Body of pancreas (tissue), 4 donors: ENCODE data around the gene LTBP3. TPM values are rescaled to one million over a fixed set of nuclear protein-coding genes. Genes with fewer than 3 reads are reported as not detected.

Experiments
- ATAC-seq: fragments of 150-250 bp; one replicate; pipeline ENCODE4 v1.9.1; 2016
- DNase-seq, 4 donors: peaks; one replicate each; pipeline ENCODE4 v3.0.0-alpha.2; 2019
- H3K27ac ChIP-seq, 4 donors: fragments of 200-600 bp; sonication (generic); 1 replicate in 3 of 4; 2 replicates in 1 of 4; pipeline versions ENCODE4 v1.5.1 to v1.6.1; 2016 to 2019; ENCODE audit warnings: mild to moderate bottlenecking in 1 of 4, mixed read lengths in 1 of 4, moderate library complexity in 1 of 4
- H3K27me3 ChIP-seq, 2 donors: fragments of 200-600 bp; sonication (generic); one replicate each; pipeline ENCODE4 v1.6.0; 2016; ENCODE audit warnings: mild to moderate bottlenecking in 1 of 2
- H3K36me3 ChIP-seq, 2 donors: fragments of 200-600 bp; sonication (generic); replicated peaks in 1 of 2; 2 replicates each; pipeline ENCODE4 v1.5.1; 2016; ENCODE audit warnings: low read depth in 2 of 2; ENCODE audit not compliant: insufficient read depth in 1 of 2
- H3K4me1 ChIP-seq: fragments of 200-600 bp; sonication (generic); one replicate; pipeline ENCODE4 v1.6.0; 2016
- H3K4me3 ChIP-seq, 2 donors: fragments of 200-600 bp; sonication (generic); 1 replicate in 1 of 2; 2 replicates in 1 of 2; pipeline ENCODE4 v1.5.1; 2016 to 2019
- H3K9me3 ChIP-seq, 3 donors: fragments of 200-600 bp; sonication (generic); 1 replicate in 2 of 3; 2 replicates in 1 of 3; pipeline ENCODE4 v1.5.1; 2016
- POLR2A ChIP-seq, 3 donors: fragments of 450-650 bp; IDR thresholded peaks; one replicate each; pipeline ENCODE4 v1.6.1; 2016; ENCODE audit warnings: antibody characterized with exemption in 3 of 3, mild to moderate bottlenecking in 2 of 3
- WGBS, 2 donors: methylation state at CpG; one replicate each; pipeline ENCODE4 v1.1.5; 2017; 5-methylcytosine and 5-hydroxymethylcytosine counted together
- intact Hi-C: fragments of 100-400 bp; cut with DNase I; formaldehyde crosslinking; loops from one replicate; pipeline ENCODE4 v1.15.1; 2023
- total RNA-seq, 2 donors: library from RNA; depleted of rRNA; stranded (reverse); fragments of >200 nt; gene quantifications; one replicate each; pipeline ENCODE4 v1.1.0, GENCODE V29; 2016
- TF ChIP-seq, protein P1 (sequence below), 7 experiments: fragments of 450-650 bp in 4 of 7; fragments of 200-600 bp in 3 of 7; sonication (generic) in 3 of 7; IDR thresholded peaks; one replicate each; pipeline ENCODE4 v1.5.1; 2016 to 2019; ENCODE audit warnings: antibody characterized with exemption in 7 of 7

The LTBP3 gene
- total RNA-seq, 2 donors from 2014 or later: 131 to 330 TPM

DNA sequence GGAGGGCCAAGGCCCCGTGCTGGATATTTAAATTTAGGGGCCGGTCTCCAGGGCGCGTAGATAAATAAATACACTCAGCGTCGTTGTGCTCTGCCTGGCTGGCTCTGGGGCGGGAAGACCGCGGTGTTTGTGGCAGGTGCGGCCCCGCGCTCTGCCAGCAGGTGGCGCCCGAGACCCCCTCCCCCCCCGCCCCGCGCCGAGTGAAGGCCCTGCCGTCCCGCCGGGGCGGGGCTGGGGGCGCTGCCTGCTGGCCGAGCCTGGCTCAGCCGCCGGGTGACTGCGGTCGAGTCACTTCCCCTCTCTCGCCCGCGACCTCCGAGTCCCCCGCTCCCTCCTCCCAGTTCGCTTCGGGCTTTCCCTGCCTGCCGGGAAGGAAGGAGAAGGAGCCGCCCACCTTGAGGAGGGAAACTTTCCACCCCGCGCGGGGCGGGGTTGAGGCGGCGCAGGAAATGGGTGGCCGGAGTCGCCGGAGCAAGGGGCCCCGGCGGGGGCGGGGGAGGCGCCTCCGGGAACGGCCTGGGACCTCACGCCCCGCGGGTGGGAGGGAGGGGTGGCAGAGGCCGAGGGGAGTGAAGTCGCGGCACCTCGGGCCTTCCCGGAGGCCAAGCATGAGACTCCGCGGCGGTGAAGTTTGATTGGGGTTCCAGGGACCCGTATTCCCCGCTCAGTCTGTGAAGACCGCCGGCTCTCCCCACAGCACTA lies 16.1 kb upstream of the LTBP3 start:
- peaks cover 64% of the 10 kb centered on the region for H3K4me1 ChIP-seq
- H3K27ac ChIP-seq: peak overlapping the region; percentile 72 to 94 (median 86)
- intact Hi-C loops: no loop called here
- DNase-seq (peak; percentile 85 to 92 (median 88)), ATAC-seq (peak; percentile 54)
- TF ChIP-seq, protein P1, sequence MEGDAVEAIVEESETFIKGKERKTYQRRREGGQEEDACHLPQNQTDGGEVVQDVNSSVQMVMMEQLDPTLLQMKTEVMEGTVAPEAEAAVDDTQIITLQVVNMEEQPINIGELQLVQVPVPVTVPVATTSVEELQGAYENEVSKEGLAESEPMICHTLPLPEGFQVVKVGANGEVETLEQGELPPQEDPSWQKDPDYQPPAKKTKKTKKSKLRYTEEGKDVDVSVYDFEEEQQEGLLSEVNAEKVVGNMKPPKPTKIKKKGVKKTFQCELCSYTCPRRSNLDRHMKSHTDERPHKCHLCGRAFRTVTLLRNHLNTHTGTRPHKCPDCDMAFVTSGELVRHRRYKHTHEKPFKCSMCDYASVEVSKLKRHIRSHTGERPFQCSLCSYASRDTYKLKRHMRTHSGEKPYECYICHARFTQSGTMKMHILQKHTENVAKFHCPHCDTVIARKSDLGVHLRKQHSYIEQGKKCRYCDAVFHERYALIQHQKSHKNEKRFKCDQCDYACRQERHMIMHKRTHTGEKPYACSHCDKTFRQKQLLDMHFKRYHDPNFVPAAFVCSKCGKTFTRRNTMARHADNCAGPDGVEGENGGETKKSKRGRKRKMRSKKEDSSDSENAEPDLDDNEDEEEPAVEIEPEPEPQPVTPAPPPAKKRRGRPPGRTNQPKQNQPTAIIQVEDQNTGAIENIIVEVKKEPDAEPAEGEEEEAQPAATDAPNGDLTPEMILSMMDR (IDR thresholded peaks at IDR 0.05): peak; percentile 68 to 100 (median 93)
- peak in 1 of 3 donors; percentile 15 for TF ChIP-seq POLR2A (IDR thresholded peaks at IDR 0.05)
- no peaks in the 10 kb centered on the region for H3K9me3 ChIP-seq
- WGBS, 2 donors: 1 to 2% methylated on average over 25 to 56 of the region's 67 CpGs
- H3K4me3 ChIP-seq: peak overlapping the region in 1 of 2 donors; percentile 25
- no peaks in the 10 kb centered on the region for H3K36me3 ChIP-seq
- H3K27me3 ChIP-seq: no peaks in the 10 kb centered on the region

DNA sequence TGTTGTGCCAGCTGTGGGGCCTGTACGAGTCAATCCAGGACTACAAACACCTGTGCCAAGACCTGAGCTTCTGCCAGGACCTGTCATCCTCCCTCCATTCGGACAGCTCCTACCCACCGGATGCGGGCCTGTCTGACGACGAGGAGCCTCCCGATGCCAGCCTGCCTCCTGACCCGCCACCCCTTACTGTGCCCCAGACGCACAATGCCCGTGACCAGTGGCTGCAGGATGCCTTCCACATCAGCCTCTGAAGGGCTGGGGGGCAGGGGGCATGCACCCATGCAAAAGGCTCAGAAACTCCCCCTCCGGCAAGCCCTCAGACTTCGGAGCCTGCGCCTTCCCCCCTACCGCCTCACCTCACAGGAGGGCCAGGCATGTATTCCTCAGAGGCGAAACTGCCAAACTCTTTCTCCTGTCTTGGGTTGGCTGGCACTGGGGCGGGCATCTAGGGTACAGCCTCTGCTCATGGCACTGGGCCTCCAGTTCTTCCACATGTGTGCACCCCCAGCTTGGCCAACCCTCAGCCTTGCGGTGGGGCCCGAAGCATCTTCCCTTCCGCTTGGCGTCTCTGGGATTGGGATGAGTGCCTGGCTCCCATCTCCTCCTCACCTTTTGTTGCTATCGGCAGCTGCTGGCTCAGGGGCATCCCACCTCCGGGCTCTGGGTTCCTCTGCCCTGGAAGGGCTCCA lies 15.4 kb upstream of the LTBP3 start:
- Histone ChIP-seq H3K9me3 (no peaks in the 10 kb centered on the region), H3K27ac (peak overlapping the region; percentile 72 to 94 (median 86)), H3K4me3 (peak overlapping the region in 1 of 2 donors; percentile 49), H3K27me3 (no peaks in the 10 kb centered on the region), H3K36me3 (no peaks in the 10 kb centered on the region), H3K4me1 (peaks cover 71% of the 10 kb centered on the region)
- TF ChIP-seq, protein P1 (IDR thresholded peaks at IDR 0.05): no peak
- TF ChIP-seq POLR2A (IDR thresholded peaks at IDR 0.05): no peak
- intact Hi-C loops: no loop called here
- DNase-seq (peak; percentile 41 to 60 (median 50)), ATAC-seq (no peak)
- WGBS, 2 donors: 22 to 27% methylated on average over 13 to 22 of the region's 22 CpGs

DNA sequence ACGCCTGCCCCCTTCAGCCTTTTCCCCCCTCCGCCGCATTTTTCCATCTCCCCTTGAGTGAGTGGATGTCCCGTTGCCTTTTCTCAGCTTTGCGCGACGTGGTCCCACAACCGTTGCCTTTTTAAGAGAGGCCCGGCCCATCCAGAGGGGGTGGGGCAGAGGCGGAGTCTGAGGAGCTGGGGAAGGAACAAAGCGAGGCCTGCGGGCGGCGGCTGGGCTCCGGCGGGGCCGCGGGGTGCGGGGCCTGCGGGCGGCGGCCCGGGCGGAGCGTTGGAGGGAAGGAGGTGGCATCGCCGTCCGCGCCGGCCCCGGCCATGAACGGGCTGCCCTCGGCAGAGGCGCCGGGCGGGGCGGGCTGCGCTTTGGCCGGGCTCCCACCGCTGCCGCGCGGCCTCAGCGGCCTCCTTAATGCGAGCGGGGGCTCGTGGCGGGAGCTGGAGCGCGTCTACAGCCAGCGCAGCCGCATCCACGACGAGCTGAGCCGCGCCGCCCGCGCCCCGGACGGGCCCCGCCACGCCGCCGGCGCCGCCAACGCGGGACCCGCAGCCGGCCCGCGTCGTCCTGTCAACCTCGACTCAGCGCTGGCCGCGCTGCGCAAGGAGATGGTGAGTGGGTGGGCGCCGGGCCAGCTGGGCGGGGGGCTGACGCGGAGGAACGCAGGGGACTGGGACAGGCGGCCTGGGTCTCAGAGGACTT lies 14.3 kb upstream of the LTBP3 start, which contains the start of gene FAM89B:
Gene FAM89B (plus strand): TSS at position 183 of the 696 bp plus-strand sequence. CDS start 132 bp downstream, at position 315.
- TF ChIP-seq POLR2A (IDR thresholded peaks at IDR 0.05): peak in 2 of 3 donors; percentile 25 to 28
- TF ChIP-seq, protein P1 (IDR thresholded peaks at IDR 0.05): no peak
- DNase-seq (peak; percentile 92 to 93 (median 92)), ATAC-seq (peak; percentile 45)
- peaks cover 76% of the 10 kb centered on the region for H3K4me1 ChIP-seq
- no peaks in the 10 kb centered on the region for H3K36me3 ChIP-seq
- H3K4me3 ChIP-seq: peak within 1 kb of the TSS in 1 of 2 donors; percentile 49
- H3K27me3 ChIP-seq: no peaks in the 10 kb centered on the region
- 0 to 1% methylated on average over 8 to 27 of the region's 86 CpGs for WGBS, 2 donors
- intact Hi-C loops: no loop called here
- no peaks in the 10 kb centered on the region for H3K9me3 ChIP-seq
- H3K27ac ChIP-seq: peak within 1 kb of the TSS; percentile 72 to 94 (median 86)

DNA sequence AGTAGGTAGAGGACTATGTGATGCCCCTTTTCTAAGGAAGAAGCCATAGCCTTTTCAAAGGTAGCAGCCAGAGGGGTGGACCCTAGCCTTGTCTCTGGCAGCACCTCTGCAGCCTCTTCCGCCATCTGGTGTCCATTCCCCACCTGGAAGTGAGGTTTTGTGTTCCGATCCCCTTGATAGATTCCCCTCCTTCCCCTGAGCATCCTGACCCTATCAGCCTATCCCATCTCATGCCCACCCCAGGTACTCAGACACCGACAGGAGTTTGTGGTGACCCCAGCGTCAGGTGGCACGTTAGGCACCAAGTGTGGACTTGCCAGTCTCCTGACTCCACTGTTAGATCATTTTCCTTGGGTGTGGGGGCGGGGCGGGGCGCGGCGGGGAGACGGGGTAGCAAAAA lies 13.8 kb upstream of the LTBP3 start:
- no peak overlapping the region for H3K4me3 ChIP-seq
- no peaks in the 10 kb centered on the region for H3K9me3 ChIP-seq
- 0 to 6% methylated on average over 2 to 11 of the region's 11 CpGs for WGBS, 2 donors
- DNase-seq: peak; percentile 51 to 58 (median 52)
- intact Hi-C loops: no loop called here
- H3K27ac ChIP-seq: peak overlapping the region; percentile 72 to 94 (median 86)
- no peaks in the 10 kb centered on the region for H3K36me3 ChIP-seq
- peaks cover 74% of the 10 kb centered on the region for H3K4me1 ChIP-seq
- H3K27me3 ChIP-seq: no peaks in the 10 kb centered on the region
- TF ChIP-seq, protein P1 (IDR thresholded peaks at IDR 0.05): peak in 5 of 7 experiments; percentile 4 to 52 (median 44)
- peak in 1 of 3 donors; percentile 19 for TF ChIP-seq POLR2A (IDR thresholded peaks at IDR 0.05)
- ATAC-seq: no peak
